ENCODE results near the gene SLC24A3. TPM values are rescaled to one million over a fixed set of nuclear protein-coding genes. Genes with fewer than 3 reads are reported as not detected.

Gene SLC24A3
- total RNA-seq, 1 experiment from 2014 or later = not detected

DNA sequence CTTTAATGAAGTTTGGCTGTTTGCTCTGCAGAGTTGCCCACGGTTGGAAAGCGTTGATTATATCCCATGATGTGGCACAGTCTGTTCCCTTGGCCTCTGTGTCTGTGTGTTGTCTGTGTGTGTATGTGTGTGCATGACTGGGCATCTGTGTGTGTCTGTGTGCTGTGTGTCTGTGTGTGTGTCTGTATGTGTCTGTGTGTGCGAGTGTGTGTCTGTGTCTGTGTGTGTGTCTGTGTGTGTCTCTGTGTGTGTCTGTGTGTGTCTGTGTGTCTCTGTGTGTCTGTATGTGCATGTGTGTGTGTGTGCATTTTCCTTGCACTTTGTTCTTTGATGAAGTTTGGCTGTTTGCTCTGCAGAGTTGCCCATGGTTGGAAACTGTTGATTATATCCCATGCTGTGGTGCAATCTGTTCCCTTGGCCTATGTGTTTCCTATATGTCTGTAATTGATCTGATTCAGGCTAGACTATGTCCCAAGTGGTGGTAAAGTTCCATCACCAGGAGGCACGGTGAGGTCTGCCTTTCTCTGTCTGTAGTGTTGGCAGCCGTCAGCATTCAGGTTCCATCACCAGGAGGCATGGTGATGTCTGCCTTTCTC lies 467.6 kb downstream of the SLC24A3 start:
- POLR2A ChIA-PET (ENCODE audit: unreplicated experiment) = interaction anchor here (0.7 kb wide), 1 partner anchor 311 kb away, joined by 4 read pairs; no protein-coding TSS in a partner anchor

GRCh38 chr20:19682249-19682648 lies 469.8 kb downstream of the SLC24A3 start:
- TF ChIP-seq CTCF (conservative IDR thresholded peaks at IDR 0.05) (no peak), EZH2 (IDR thresholded peaks at IDR 0.05; ENCODE audit: low read depth) (no peak)
- POLR2A ChIA-PET (ENCODE audit: unreplicated experiment) = no interaction called here
- no peaks in the 10 kb centered on the region for H3K36me3 ChIP-seq (ENCODE audit: low read depth)
- no peaks in the 10 kb centered on the region for H4K20me1 ChIP-seq (ENCODE audit: insufficient read depth)
- H3K9me3 ChIP-seq (ENCODE audit: insufficient read depth, low read depth) = no peaks in the 10 kb centered on the region
- intact Hi-C loops (cut with micrococcal nuclease; ENCODE audit: unreplicated experiment) = no loop called here
- H3F3A ChIP-seq (ENCODE audit: insufficient read depth, low read depth) = no peaks in the 10 kb centered on the region
- H2AFZ ChIP-seq = no peak overlapping the region
- no peak overlapping the region for H3K4me3 ChIP-seq
- no peaks in the 10 kb centered on the region for H3K9me2 ChIP-seq (ENCODE audit: insufficient read depth)
- DNase-seq = no peak
- H3K27ac ChIP-seq = no peak overlapping the region
- no peak overlapping the region for H3K4me2 ChIP-seq
- CTCF ChIA-PET = no interaction called here
- no peaks in the 10 kb centered on the region; the same call in 1 of the 2 replicates for H3K27me3 ChIP-seq (ENCODE audit: insufficient read depth, low read depth)
- H3K4me1 ChIP-seq (replicated peaks; ENCODE audit: insufficient read depth) = no peaks in the 10 kb centered on the region
- no peaks in the 10 kb centered on the region for H3K79me2 ChIP-seq (ENCODE audit: low read depth)
- no TSS peak for BruUV-seq (replicated peaks)

More for the DNA sequence above, 467.6 kb downstream of the SLC24A3 start:
- no peak overlapping the region for H2AFZ ChIP-seq
- no peaks in the 10 kb centered on the region for H3K9me3 ChIP-seq (ENCODE audit: insufficient read depth, low read depth)
- no peak for DNase-seq
- TF ChIP-seq EZH2 (IDR thresholded peaks at IDR 0.05; ENCODE audit: low read depth) (no peak), CTCF (conservative IDR thresholded peaks at IDR 0.05) (no peak)
- no peaks in the 10 kb centered on the region for H3K9me2 ChIP-seq (ENCODE audit: insufficient read depth)
- no peaks in the 10 kb centered on the region for H3K4me1 ChIP-seq (replicated peaks; ENCODE audit: insufficient read depth)
- intact Hi-C loops (cut with micrococcal nuclease; ENCODE audit: unreplicated experiment) = no loop called here
- CTCF ChIA-PET = no interaction called here
- no peaks in the 10 kb centered on the region for H3K79me2 ChIP-seq (ENCODE audit: low read depth)
- H3K27me3 ChIP-seq (ENCODE audit: insufficient read depth, low read depth) = peaks cover 6% of the 10 kb centered on the region
- H4K20me1 ChIP-seq (ENCODE audit: insufficient read depth) = no peaks in the 10 kb centered on the region
- H3F3A ChIP-seq (ENCODE audit: insufficient read depth, low read depth) = no peaks in the 10 kb centered on the region
- H3K4me3 ChIP-seq = no peak overlapping the region
- H3K27ac ChIP-seq = no peak overlapping the region
- H3K36me3 ChIP-seq (ENCODE audit: low read depth) = no peaks in the 10 kb centered on the region
- BruUV-seq (replicated peaks) = no TSS peak
- no peak overlapping the region for H3K4me2 ChIP-seq

GRCh38 chr20:19683188-19683587 lies 470.7 kb downstream of the SLC24A3 start:
- Histone ChIP-seq H4K20me1 (ENCODE audit: insufficient read depth) (no peaks in the 10 kb centered on the region), H3K4me2 (no peak overlapping the region), H3K79me2 (ENCODE audit: low read depth) (no peaks in the 10 kb centered on the region), H2AFZ (no peak overlapping the region), H3F3A (ENCODE audit: insufficient read depth, low read depth) (no peaks in the 10 kb centered on the region), H3K4me3 (no peak overlapping the region), H3K27ac (no peak overlapping the region), H3K27me3 (ENCODE audit: insufficient read depth, low read depth) (no peaks in the 10 kb centered on the region; the same call in 1 of the 2 replicates), H3K4me1 (replicated peaks; ENCODE audit: insufficient read depth) (no peaks in the 10 kb centered on the region), H3K36me3 (ENCODE audit: low read depth) (no peaks in the 10 kb centered on the region), H3K9me2 (ENCODE audit: insufficient read depth) (no peaks in the 10 kb centered on the region), H3K9me3 (ENCODE audit: insufficient read depth, low read depth) (no peaks in the 10 kb centered on the region)
- no peak for DNase-seq
- TF ChIP-seq EZH2 (IDR thresholded peaks at IDR 0.05; ENCODE audit: low read depth) = no peak
- no peak for TF ChIP-seq CTCF (conservative IDR thresholded peaks at IDR 0.05)
- POLR2A ChIA-PET (ENCODE audit: unreplicated experiment) = interaction anchor here (0.6 kb wide), 1 partner anchor 137 kb away, joined by 4 read pairs; no protein-coding TSS in a partner anchor
- intact Hi-C loops (cut with micrococcal nuclease; ENCODE audit: unreplicated experiment) = no loop called here
- no TSS peak for BruUV-seq (replicated peaks)
- CTCF ChIA-PET = no interaction called here

Data from PC-9 (cell line).